Measurements from ENCODE around the gene NSUN5. TPM values are rescaled to one million over a fixed set of nuclear protein-coding genes. Genes with fewer than 3 reads are reported as not detected.
A peak's percentile ranks its signal among the peaks of the same experiment; 100 is the strongest.
"Not testable (repeated sequence)": the region's sequence is repeated elsewhere in the genome, so short reads cannot be mapped to it uniquely, and the experiment has no call there.

NSUN5 gene
- polyA plus RNA-seq, 1 experiment: 13.6 TPM

DNA sequence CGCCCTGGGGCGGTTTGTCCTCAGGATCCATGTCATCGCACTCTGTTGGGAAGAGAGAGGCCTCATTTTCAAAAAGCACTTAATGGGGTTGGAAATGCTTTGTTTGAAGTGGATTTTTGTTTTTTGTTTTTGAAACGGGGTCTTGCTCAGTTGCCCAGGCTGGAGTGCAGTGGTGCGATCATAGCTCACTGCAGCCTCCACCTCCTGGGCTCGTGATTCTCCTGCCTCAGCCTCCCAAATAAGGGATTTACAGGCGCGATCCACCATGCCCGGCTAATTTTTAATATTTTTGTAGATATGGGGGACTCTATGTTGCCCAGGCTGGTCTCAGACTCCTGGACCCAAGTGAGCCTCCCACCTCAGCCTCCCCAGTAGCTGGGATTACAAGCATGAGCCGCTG is 20.1 kb upstream of the NSUN5 start:
- no peak for DNase-seq (ENCODE audit: low read depth, low spot score)
- POLR2A ChIA-PET: no interaction called here
- peaks cover 4% of the 10 kb centered on the region; the same call in 1 of the 2 replicates for H3K9me3 ChIP-seq (ENCODE audit: control insufficient read depth, insufficient read depth, low read length)
- TF ChIP-seq, protein P1, sequence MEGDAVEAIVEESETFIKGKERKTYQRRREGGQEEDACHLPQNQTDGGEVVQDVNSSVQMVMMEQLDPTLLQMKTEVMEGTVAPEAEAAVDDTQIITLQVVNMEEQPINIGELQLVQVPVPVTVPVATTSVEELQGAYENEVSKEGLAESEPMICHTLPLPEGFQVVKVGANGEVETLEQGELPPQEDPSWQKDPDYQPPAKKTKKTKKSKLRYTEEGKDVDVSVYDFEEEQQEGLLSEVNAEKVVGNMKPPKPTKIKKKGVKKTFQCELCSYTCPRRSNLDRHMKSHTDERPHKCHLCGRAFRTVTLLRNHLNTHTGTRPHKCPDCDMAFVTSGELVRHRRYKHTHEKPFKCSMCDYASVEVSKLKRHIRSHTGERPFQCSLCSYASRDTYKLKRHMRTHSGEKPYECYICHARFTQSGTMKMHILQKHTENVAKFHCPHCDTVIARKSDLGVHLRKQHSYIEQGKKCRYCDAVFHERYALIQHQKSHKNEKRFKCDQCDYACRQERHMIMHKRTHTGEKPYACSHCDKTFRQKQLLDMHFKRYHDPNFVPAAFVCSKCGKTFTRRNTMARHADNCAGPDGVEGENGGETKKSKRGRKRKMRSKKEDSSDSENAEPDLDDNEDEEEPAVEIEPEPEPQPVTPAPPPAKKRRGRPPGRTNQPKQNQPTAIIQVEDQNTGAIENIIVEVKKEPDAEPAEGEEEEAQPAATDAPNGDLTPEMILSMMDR (IDR thresholded peaks at IDR 0.05; ENCODE audit: low read depth, low read length): no peak
- no peak overlapping the region for H3K4me3 ChIP-seq (ENCODE audit: low read depth, low read length)
- H3K27ac ChIP-seq (ENCODE audit: low read depth, low read length): no peak overlapping the region
- H3K27me3 ChIP-seq (ENCODE audit: control insufficient read depth, insufficient read depth, low read length): peaks cover 5% of the 10 kb centered on the region
- CTCF ChIA-PET: no interaction called here

DNA sequence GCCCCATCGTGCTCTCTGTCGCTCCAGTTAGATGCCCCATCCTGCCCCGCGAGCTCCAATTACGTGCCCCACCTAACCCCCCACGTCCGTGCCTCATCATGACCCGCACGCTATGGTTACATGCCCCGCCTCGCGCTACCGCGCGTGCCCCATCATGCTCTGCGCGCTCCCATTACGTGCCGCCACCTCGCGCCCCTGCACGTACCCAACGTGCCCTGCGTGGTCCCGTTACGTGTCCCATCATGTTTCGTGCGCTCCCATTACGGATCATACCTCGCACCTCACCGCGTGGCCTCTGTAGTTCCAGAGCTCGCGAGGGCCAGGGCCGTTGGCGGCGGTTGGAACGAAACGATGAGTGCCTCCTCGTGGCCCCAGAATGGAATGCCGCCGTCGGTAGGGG is 19.3 kb upstream of the NSUN5 start, which contains the start of the genes FKBP6 and TRIM50:
TSS of gene FKBP6 (plus strand) at position 240 of the 400 bp plus-strand sequence. CDS start 268 bp downstream, outside the sequence.
TSS of gene TRIM50 (minus strand) at position 161 of the 400 bp plus-strand sequence. CDS start 3,295 bp downstream, outside the sequence.
- H3K27me3 ChIP-seq (ENCODE audit: control insufficient read depth, insufficient read depth, low read length); H3K9me3 ChIP-seq (ENCODE audit: control insufficient read depth, insufficient read depth, low read length); H3K4me3 ChIP-seq (ENCODE audit: low read depth, low read length); H3K27ac ChIP-seq (ENCODE audit: low read depth, low read length); DNase-seq (ENCODE audit: low read depth, low spot score); POLR2A ChIA-PET: not testable (repeated sequence)
- CTCF ChIA-PET: interaction anchor here (0.6 kb wide), 1 partner anchor 193 kb away, joined by 3 read pairs; no protein-coding TSS in a partner anchor

GRCh38 chr7:73327449-73327848 is 18.8 kb upstream of the NSUN5 start:
- not testable (repeated sequence) for DNase-seq (ENCODE audit: low read depth, low spot score); H3K27me3 ChIP-seq (ENCODE audit: control insufficient read depth, insufficient read depth, low read length); H3K27ac ChIP-seq (ENCODE audit: low read depth, low read length); H3K9me3 ChIP-seq (ENCODE audit: control insufficient read depth, insufficient read depth, low read length); H3K4me3 ChIP-seq (ENCODE audit: low read depth, low read length)
- ChIA-PET CTCF (interaction anchor here (0.6 kb wide), 1 partner anchor 194 kb away, joined by 3 read pairs; no protein-coding TSS in a partner anchor), POLR2A (interaction anchor here (0.6 kb wide), 1 partner anchor 230 kb away, joined by 4 read pairs; the partner anchor contains the start of gene BCL7B)

DNA sequence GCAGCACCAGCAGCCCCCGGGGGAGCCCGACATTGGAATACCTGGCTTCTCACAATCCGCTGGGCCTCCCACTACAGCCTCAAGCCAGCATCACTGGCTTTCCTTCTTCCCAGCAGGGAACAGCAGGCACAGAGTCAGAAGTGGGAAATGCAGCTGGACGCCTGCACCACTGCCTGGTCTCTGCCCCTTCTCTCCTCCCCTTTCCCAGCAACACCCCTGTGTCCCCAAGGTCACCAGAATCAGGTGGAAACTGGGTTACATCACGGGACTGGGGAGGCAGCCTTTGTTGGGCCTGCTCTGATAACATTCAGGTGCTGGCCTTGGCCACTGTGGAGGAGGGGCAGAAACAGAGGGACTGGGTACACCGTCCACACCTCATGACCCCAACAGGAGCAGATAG is 16.8 kb upstream of the NSUN5 start:
- CTCF ChIA-PET: interaction anchor here (1.8 to 2.9 kb wide), 2 partner anchors 123 to 127 kb away, joined by 8 to 42 read pairs; no protein-coding TSS in a partner anchor
- H3K4me3 ChIP-seq (ENCODE audit: low read depth, low read length); H3K9me3 ChIP-seq (ENCODE audit: control insufficient read depth, insufficient read depth, low read length); H3K27me3 ChIP-seq (ENCODE audit: control insufficient read depth, insufficient read depth, low read length); H3K27ac ChIP-seq (ENCODE audit: low read depth, low read length); POLR2A ChIA-PET; DNase-seq (ENCODE audit: low read depth, low spot score): not testable (repeated sequence)

- TF ChIP-seq, protein P1 (IDR thresholded peaks at IDR 0.05; ENCODE audit: low read depth, low read length): peak; percentile 64
- H3K4me3 ChIP-seq (ENCODE audit: low read depth, low read length); POLR2A ChIA-PET; H3K9me3 ChIP-seq (ENCODE audit: control insufficient read depth, insufficient read depth, low read length); H3K27me3 ChIP-seq (ENCODE audit: control insufficient read depth, insufficient read depth, low read length); H3K27ac ChIP-seq (ENCODE audit: low read depth, low read length): not testable (repeated sequence)
- DNase-seq (ENCODE audit: low read depth, low spot score): peak; percentile 21
- CTCF ChIA-PET: interaction anchor here (0.6 to 2.9 kb wide), 12 partner anchors 8 to 613 kb away, joined by 3 to 42 read pairs (median 4); no protein-coding TSS in a partner anchor
These were observed 15.6 kb upstream of the NSUN5 start for GRCh38 chr7:73324081-73324845.

- H3K27me3 ChIP-seq (ENCODE audit: control insufficient read depth, insufficient read depth, low read length); DNase-seq (ENCODE audit: low read depth, low spot score); H3K9me3 ChIP-seq (ENCODE audit: control insufficient read depth, insufficient read depth, low read length); H3K4me3 ChIP-seq (ENCODE audit: low read depth, low read length); POLR2A ChIA-PET; H3K27ac ChIP-seq (ENCODE audit: low read depth, low read length): not testable (repeated sequence)
- CTCF ChIA-PET: interaction anchor here (0.6 to 2.9 kb wide), 11 partner anchors 9 to 614 kb away, joined by 3 to 42 read pairs (median 5); no protein-coding TSS in a partner anchor
These were observed 14.9 kb upstream of the NSUN5 start for GRCh38 chr7:73323434-73324080.

DNA sequence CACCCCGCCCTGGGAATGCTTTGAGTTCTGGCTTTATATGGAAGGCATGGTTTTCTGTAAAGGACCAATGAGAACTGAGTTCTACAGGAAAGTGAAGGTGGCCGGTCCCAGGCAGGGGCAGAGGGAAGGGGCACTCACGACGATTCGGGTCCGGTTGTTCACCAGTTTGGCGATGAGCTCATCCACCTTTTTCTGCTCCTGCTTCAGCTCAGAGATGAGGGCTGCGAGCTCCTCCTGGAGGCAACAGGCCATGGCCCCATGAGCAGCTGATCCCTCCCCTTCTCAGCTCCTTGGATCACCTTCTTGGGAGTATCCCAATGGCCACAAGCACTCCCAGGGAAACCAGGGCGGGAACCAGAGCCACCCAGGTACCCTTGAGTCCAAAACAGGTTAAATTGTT is 11.4 kb upstream of the NSUN5 start:
- H3K27ac ChIP-seq (ENCODE audit: low read depth, low read length); H3K9me3 ChIP-seq (ENCODE audit: control insufficient read depth, insufficient read depth, low read length); H3K27me3 ChIP-seq (ENCODE audit: control insufficient read depth, insufficient read depth, low read length); DNase-seq (ENCODE audit: low read depth, low spot score); H3K4me3 ChIP-seq (ENCODE audit: low read depth, low read length); POLR2A ChIA-PET: not testable (repeated sequence)
- CTCF ChIA-PET: interaction anchor here (2.0 kb wide), 1 partner anchor 132 kb away, joined by 7 read pairs; no protein-coding TSS in a partner anchor

DNA sequence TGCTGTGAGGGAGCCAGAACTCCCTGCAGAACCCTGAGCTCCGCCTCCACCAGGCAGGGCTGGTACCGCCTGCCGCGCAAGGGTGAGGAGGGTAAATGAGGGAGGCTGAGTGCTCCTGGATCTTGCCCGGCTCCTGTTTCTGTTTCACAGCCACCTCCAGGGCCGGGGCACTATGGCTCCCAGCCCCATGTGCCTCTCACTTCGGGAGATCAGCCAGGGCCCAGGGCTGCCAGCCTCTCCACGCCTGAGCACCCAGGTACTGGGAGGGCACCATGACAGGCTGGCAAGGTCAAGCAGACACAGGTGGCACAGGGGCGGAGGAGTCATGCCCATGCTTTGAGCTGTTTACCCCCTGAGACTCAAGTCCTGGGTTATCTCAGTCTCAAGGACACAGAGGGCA is 10.9 kb upstream of the NSUN5 start:
- H3K4me3 ChIP-seq (ENCODE audit: low read depth, low read length); H3K27ac ChIP-seq (ENCODE audit: low read depth, low read length); H3K27me3 ChIP-seq (ENCODE audit: control insufficient read depth, insufficient read depth, low read length); DNase-seq (ENCODE audit: low read depth, low spot score); POLR2A ChIA-PET; H3K9me3 ChIP-seq (ENCODE audit: control insufficient read depth, insufficient read depth, low read length): not testable (repeated sequence)
- CTCF ChIA-PET: interaction anchor here (2.0 kb wide), 1 partner anchor 132 kb away, joined by 7 read pairs; no protein-coding TSS in a partner anchor

GRCh38 chr7:73318656-73319204 is 10.1 kb upstream of the NSUN5 start:
- POLR2A ChIA-PET; H3K9me3 ChIP-seq (ENCODE audit: control insufficient read depth, insufficient read depth, low read length); H3K27me3 ChIP-seq (ENCODE audit: control insufficient read depth, insufficient read depth, low read length); H3K4me3 ChIP-seq (ENCODE audit: low read depth, low read length); H3K27ac ChIP-seq (ENCODE audit: low read depth, low read length); DNase-seq (ENCODE audit: low read depth, low spot score): not testable (repeated sequence)
- CTCF ChIA-PET: interaction anchor here (2.0 kb wide), 1 partner anchor 133 kb away, joined by 7 read pairs; no protein-coding TSS in a partner anchor

Measured in AG04450 (cell line).